Uterus (tissue), 4 donors: ENCODE measurements around the gene GRM5. TPM values are rescaled to one million over a fixed set of nuclear protein-coding genes. Genes with fewer than 3 reads are reported as not detected.
"Not testable (repeated sequence)": the region's sequence is repeated elsewhere in the genome, so short reads cannot be mapped to it uniquely, and the experiment has no call there.

Source experiments
- DNase-seq, 2 donors: peaks; one replicate each; pipeline ENCODE4 v3.0.0-alpha.2; 2019 to 2020
- H3K27ac ChIP-seq, 2 donors: fragments of 200-600 bp; sonication (generic); 1 replicate in 1 of 2; 2 replicates in 1 of 2; pipeline ENCODE4 v1.5.1; 2016 to 2018
- H3K27me3 ChIP-seq, 2 donors: fragments of 200-600 bp; sonication (generic); one replicate each; pipeline ENCODE4 v1.5.1; 2018 to 2019; ENCODE audit warnings: control low read depth in 1 of 2
- H3K36me3 ChIP-seq, 2 donors: fragments of 200-600 bp; sonication (generic); one replicate each; pipeline ENCODE4 v1.5.1; 2019; ENCODE audit warnings: control low read depth in 1 of 2
- H3K4me1 ChIP-seq, 2 donors: fragments of 200-600 bp; sonication (generic); one replicate each; pipeline ENCODE4 v1.5.1; 2018 to 2019; ENCODE audit warnings: control low read depth in 1 of 2
- H3K4me3 ChIP-seq, 2 donors: fragments of 200-600 bp; sonication (generic); 1 replicate in 1 of 2; 2 replicates in 1 of 2; pipeline ENCODE4 v1.5.1; 2018 to 2019; ENCODE audit warnings: mild to moderate bottlenecking in 1 of 2
- H3K9me3 ChIP-seq, 2 donors: fragments of 200-600 bp; sonication (generic); one replicate each; pipeline ENCODE4 v1.5.1; 2019; ENCODE audit warnings: control low read depth in 1 of 2
- CTCF ChIP-seq, 4 experiments: fragments of 200-600 bp in 2 of 4; fragments of 450-650 bp in 2 of 4; sonication (generic) in 2 of 4; IDR thresholded peaks; one replicate each; pipeline ENCODE4 v1.5.1; 2016 to 2019; ENCODE audit warnings: antibody characterized with exemption in 4 of 4, mild to moderate bottlenecking in 2 of 4, moderate library complexity in 1 of 4
- POLR2A ChIP-seq, 2 donors: fragments of 450-650 bp; IDR thresholded peaks; one replicate each; pipeline ENCODE4 v1.6.1; 2016; ENCODE audit warnings: antibody characterized with exemption in 2 of 2, mild to moderate bottlenecking in 1 of 2, moderate library complexity in 1 of 2
- intact Hi-C: fragments of 100-400 bp; cut with DNase I; formaldehyde crosslinking; loops from one replicate; pipeline ENCODE4 v1.15.1; 2023; ENCODE audit warnings: low total_unique reads
- total RNA-seq, 4 donors: library from RNA; depleted of rRNA in 3 of 4; stranded (reverse); fragments of >200 nt in 3 of 4; gene quantifications; one replicate each; pipeline versions ENCODE4 v1.1.0 to v1.2.4, GENCODE V29; 2014 to 2023
- donor health status: DM: yes; HTN: yes; CAD: no.

The GRM5 gene
- total RNA-seq, 4 donors from 2014 or later = under 0.01 to 2.2 TPM; not detected in 2

GRCh38 chr11:88886796-88887195, 179.0 kb downstream of the GRM5 start:
- intact Hi-C loops = no loop called here
- Histone ChIP-seq H3K4me1 (no peaks in the 10 kb centered on the region), H3K36me3 (no peaks in the 10 kb centered on the region), H3K27me3 (no peaks in the 10 kb centered on the region), H3K9me3 (no peaks in the 10 kb centered on the region), H3K4me3 (no peak overlapping the region), H3K27ac (no peak overlapping the region)
- no peak for DNase-seq
- TF ChIP-seq POLR2A (IDR thresholded peaks at IDR 0.05) = no peak

- H3K27me3 ChIP-seq, H3K27ac ChIP-seq, DNase-seq, H3K4me3 ChIP-seq, H3K36me3 ChIP-seq, H3K9me3 ChIP-seq, intact Hi-C loops, H3K4me1 ChIP-seq: not testable (repeated sequence)
These were observed 183.0 kb downstream of the GRM5 start for GRCh38 chr11:88882800-88883199.

- intact Hi-C loops = no loop called here
- TF ChIP-seq CTCF (IDR thresholded peaks at IDR 0.05) (no peak), POLR2A (IDR thresholded peaks at IDR 0.05) (no peak)
These were observed 204.2 kb downstream of the GRM5 start for GRCh38 chr11:88861618-88862017.

GRCh38 chr11:88860431-88860830, 205.4 kb downstream of the GRM5 start:
- H3K9me3 ChIP-seq, DNase-seq, H3K36me3 ChIP-seq, intact Hi-C loops, H3K27me3 ChIP-seq, H3K27ac ChIP-seq, H3K4me1 ChIP-seq, H3K4me3 ChIP-seq: not testable (repeated sequence)

More at GRCh38 chr11:88861618-88862017, 204.2 kb downstream of the GRM5 start:
- Histone ChIP-seq H3K27ac (no peak overlapping the region), H3K4me3 (no peak overlapping the region), H3K9me3 (no peaks in the 10 kb centered on the region), H3K27me3 (no peaks in the 10 kb centered on the region), H3K36me3 (no peaks in the 10 kb centered on the region), H3K4me1 (no peaks in the 10 kb centered on the region)
- no peak for DNase-seq

GRCh38 chr11:88853963-88854362, 211.8 kb downstream of the GRM5 start:
- intact Hi-C loops, H3K9me3 ChIP-seq, DNase-seq, H3K27me3 ChIP-seq, H3K27ac ChIP-seq, H3K36me3 ChIP-seq, H3K4me3 ChIP-seq, H3K4me1 ChIP-seq: not testable (repeated sequence)

- H3K9me3 ChIP-seq, H3K27me3 ChIP-seq, DNase-seq, H3K27ac ChIP-seq, intact Hi-C loops, H3K36me3 ChIP-seq, H3K4me1 ChIP-seq, H3K4me3 ChIP-seq: not testable (repeated sequence)
These were observed 214.2 kb downstream of the GRM5 start for GRCh38 chr11:88851547-88851946.

- H3K27me3 ChIP-seq, H3K27ac ChIP-seq, H3K4me1 ChIP-seq, H3K36me3 ChIP-seq, H3K9me3 ChIP-seq, DNase-seq, H3K4me3 ChIP-seq, intact Hi-C loops: not testable (repeated sequence)
These were observed 216.0 kb downstream of the GRM5 start for GRCh38 chr11:88849773-88850172.

GRCh38 chr11:88849368-88849767, 216.4 kb downstream of the GRM5 start:
- H3K36me3 ChIP-seq = no peaks in the 10 kb centered on the region
- intact Hi-C loops = no loop called here

GRCh38 chr11:88846266-88846665, 219.5 kb downstream of the GRM5 start:
- H3K27me3 ChIP-seq, H3K4me3 ChIP-seq, DNase-seq, H3K9me3 ChIP-seq, H3K4me1 ChIP-seq, H3K36me3 ChIP-seq, intact Hi-C loops, H3K27ac ChIP-seq: not testable (repeated sequence)

More at GRCh38 chr11:88849368-88849767, 216.4 kb downstream of the GRM5 start:
- H3K27ac ChIP-seq = no peak overlapping the region
- no peaks in the 10 kb centered on the region for H3K4me1 ChIP-seq
- no peaks in the 10 kb centered on the region for H3K27me3 ChIP-seq
- no peaks in the 10 kb centered on the region for H3K9me3 ChIP-seq
- DNase-seq = no peak
- H3K4me3 ChIP-seq = no peak overlapping the region
- no peak for TF ChIP-seq CTCF (IDR thresholded peaks at IDR 0.05)
- TF ChIP-seq POLR2A (IDR thresholded peaks at IDR 0.05) = no peak

GRCh38 chr11:88844941-88845340, 220.8 kb downstream of the GRM5 start:
- H3K27ac ChIP-seq, H3K4me1 ChIP-seq, H3K4me3 ChIP-seq, H3K9me3 ChIP-seq, intact Hi-C loops, H3K36me3 ChIP-seq, H3K27me3 ChIP-seq, DNase-seq: not testable (repeated sequence)

GRCh38 chr11:88843766-88844426, 221.9 kb downstream of the GRM5 start:
- H3K9me3 ChIP-seq, DNase-seq, H3K27ac ChIP-seq, H3K36me3 ChIP-seq, H3K4me1 ChIP-seq, intact Hi-C loops, H3K27me3 ChIP-seq, H3K4me3 ChIP-seq: not testable (repeated sequence)

- H3K27me3 ChIP-seq, H3K36me3 ChIP-seq, H3K4me3 ChIP-seq, H3K27ac ChIP-seq, H3K4me1 ChIP-seq, intact Hi-C loops, DNase-seq, H3K9me3 ChIP-seq: not testable (repeated sequence)
These were observed 227.6 kb downstream of the GRM5 start for GRCh38 chr11:88838139-88838538.
